Caco-2 (cell line): ENCODE results near the gene DSCAML1. TPM values are rescaled to one million over a fixed set of nuclear protein-coding genes. Genes with fewer than 3 reads are reported as not detected.

ENCODE experiments used
- BruUV-seq: library from RNA; stranded (reverse); fragments of 400-500 nt; replicated peaks from 2 replicates; lab custom pipeline; 2021; lab: Mats Ljungman, UMichigan
- CTCF ChIA-PET: fragments of 300-600 bp; sonication (Branson Sonifier 250); formaldehyde crosslinking; loops from one replicate; lab custom pipeline; 2022; ENCODE audit warnings: antibody characterized with exemption; lab: Charles Lee
- POLR2A ChIA-PET: fragments of 300-600 bp; sonication (Branson Sonifier 250); formaldehyde crosslinking; loops from one replicate; lab custom pipeline; 2022; ENCODE audit warnings: antibody characterized with exemption; lab: Charles Lee
- DNase-seq, 2 experiments: peaks; one replicate each; pipeline versions ENCODE4 v3.0.0 to v3.0.0-alpha.2; 2020 to 2022
- H3K27me3 ChIP-seq: replicated peaks from 2 replicates; pipeline ENCODE4 v1.6.0; 2011; ENCODE audit warnings: low read length; ENCODE audit not compliant: control insufficient read depth, insufficient read depth
- H3K36me3 ChIP-seq: 2 replicates; pipeline ENCODE4 v1.5.1; 2011; ENCODE audit warnings: low read length; ENCODE audit not compliant: control insufficient read depth, insufficient read depth
- H3K4me1 ChIP-seq: fragments of 250-450 bp; sonication (Bioruptor Pico); 2 replicates; pipeline ENCODE4 v1.5.1; 2020; ENCODE audit warnings: mild to moderate bottlenecking
- H3K4me3 ChIP-seq: 2 replicates; pipeline ENCODE4 v1.5.1; 2011; ENCODE audit warnings: low read depth, mild to moderate bottlenecking, control low read depth, low read length
- H3K9me3 ChIP-seq: fragments of 250-450 bp; sonication (Bioruptor Pico); 2 replicates; pipeline ENCODE4 v1.5.1; 2020; ENCODE audit warnings: mild to moderate bottlenecking, moderate library complexity
- H3K27ac Mint-ChIP-seq: one replicate; pipeline ENCODE4 v1.8.0; 2022; ENCODE audit warnings: mixed read lengths; ENCODE audit not compliant: unreplicated experiment
- H3K27me3 Mint-ChIP-seq: one replicate; pipeline ENCODE4 v1.8.0; 2022; ENCODE audit warnings: mixed read lengths; ENCODE audit not compliant: insufficient read depth, unreplicated experiment
- H3K36me3 Mint-ChIP-seq: one replicate; pipeline ENCODE4 v1.8.0; 2022; ENCODE audit warnings: mild to moderate bottlenecking, mixed read lengths; ENCODE audit not compliant: insufficient read depth, unreplicated experiment
- H3K4me1 Mint-ChIP-seq: one replicate; pipeline ENCODE4 v1.8.0; 2022; ENCODE audit warnings: low read depth, mixed read lengths; ENCODE audit not compliant: unreplicated experiment
- H3K4me3 Mint-ChIP-seq: one replicate; pipeline ENCODE4 v1.8.0; 2022; ENCODE audit warnings: mild to moderate bottlenecking, moderate library complexity, mixed read lengths; ENCODE audit not compliant: unreplicated experiment
- H3K9me3 Mint-ChIP-seq: one replicate; pipeline ENCODE4 v1.8.0; 2022; ENCODE audit warnings: mixed read lengths; ENCODE audit not compliant: unreplicated experiment
- intact Hi-C: fragments of 100-400 bp; cut with micrococcal nuclease; formaldehyde crosslinking; loops from one replicate; pipeline ENCODE4 v1.10.0; 2022; ENCODE audit not compliant: unreplicated experiment
- total RNA-seq: library from RNA; stranded (reverse); gene quantifications from 2 replicates; pipeline ENCODE4 v1.2.3, GENCODE V29; 2022
- TF ChIP-seq, protein P1 (sequence below), 2 experiments: fragments of 200-600 bp in 1 of 2; IDR thresholded peaks; 1 replicate in 1 of 2; 2 replicates in 1 of 2; pipeline versions ENCODE4 v1.5.1 to v1.8.0; 2011 to 2022; ENCODE audit warnings: antibody characterized with exemption in 1 of 2, control low read depth in 1 of 2, inconsistent platforms in 1 of 2, low read depth in 1 of 2, low read length in 1 of 2, mild to moderate bottlenecking in 1 of 2, moderate library complexity in 1 of 2; ENCODE audit not compliant: insufficient read depth in 1 of 2, severe bottlenecking in 1 of 2, unreplicated experiment in 1 of 2

DSCAML1 gene
- total RNA-seq, 1 experiment from 2014 or later: not detected

DNA sequence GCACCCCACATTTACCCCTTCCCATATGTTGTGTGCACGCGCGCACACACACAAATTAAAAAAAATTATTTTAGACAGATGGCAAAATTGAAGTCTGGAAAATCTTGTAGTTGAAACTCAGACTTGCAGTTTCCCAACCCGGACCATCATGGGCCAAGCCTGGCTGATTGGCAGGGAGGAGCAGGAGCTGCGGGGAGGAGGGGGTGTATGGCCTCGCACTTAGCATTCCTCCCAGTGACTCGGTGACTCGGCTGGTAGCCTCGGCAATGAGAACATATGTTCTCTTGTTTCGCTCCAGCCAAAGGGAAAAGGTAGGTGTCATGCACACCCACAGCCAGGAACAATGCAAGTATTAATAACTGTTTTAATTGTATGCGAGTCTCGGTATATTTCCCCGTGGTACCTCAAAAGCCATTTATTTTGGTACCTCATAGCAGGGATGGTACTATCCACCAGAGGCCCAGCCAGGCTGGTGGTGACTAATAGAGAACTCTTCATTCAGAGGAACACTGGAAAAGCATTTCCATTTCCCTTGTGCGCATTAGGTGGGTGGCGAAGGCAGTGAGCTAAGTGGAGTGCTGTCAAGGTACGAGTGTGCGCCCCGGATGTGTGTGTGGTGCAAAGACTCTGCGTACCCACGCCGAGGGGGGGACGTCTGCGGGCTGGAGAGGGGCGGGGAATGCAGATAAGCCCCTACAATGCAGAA is 92.5 kb downstream of the DSCAML1 start:
- BruUV-seq: no TSS peak
- CTCF ChIA-PET: interaction anchor here (1.4 kb wide), 1 partner anchor 11 kb away, joined by 3 read pairs; no protein-coding TSS in a partner anchor
- DNase-seq: no peak

DNA sequence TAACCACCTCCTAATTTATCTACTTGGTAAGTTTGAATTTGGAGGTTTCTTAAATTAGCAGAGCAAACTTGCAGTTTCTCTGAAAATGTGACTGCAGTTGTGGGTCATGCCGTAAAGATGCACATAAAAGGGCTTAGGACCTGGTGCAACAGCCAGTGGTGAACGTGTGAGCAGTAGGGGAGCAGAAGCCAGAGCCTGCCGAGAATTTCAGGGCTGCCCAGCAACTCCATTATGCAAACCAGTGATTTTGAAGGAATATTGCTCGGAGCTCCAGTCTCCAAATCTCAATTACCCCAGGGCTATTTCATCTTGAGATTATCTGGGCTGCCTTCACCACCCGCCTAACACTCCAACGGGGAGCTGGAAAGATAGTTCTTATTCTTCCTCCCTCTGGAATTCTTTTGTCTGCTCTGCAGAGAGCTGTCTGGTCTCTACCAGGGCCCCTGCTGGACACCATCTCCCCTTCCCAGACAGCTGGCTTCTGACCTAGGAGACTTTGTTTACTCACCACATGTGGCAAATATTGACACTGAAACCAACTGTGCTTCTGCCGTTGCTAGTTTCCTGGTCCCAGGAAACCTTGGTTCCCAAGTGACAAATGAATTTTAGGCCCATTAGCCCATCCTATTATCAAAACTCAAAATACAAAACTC is 93.9 kb downstream of the DSCAML1 start:
- Histone ChIP-seq H3K9me3 (no peaks in the 10 kb centered on the region), H3K4me1 (peaks cover 33% of the 10 kb centered on the region), H3K36me3 (no peaks in the 10 kb centered on the region), H3K27me3 (no peaks in the 10 kb centered on the region), H3K4me3 (no peak overlapping the region)
- POLR2A ChIA-PET: no interaction called here
- intact Hi-C loops: loop anchor here (1.0 to 2.0 kb wide), 3 partner anchors 10 to 18 kb away; no protein-coding TSS in a partner anchor
- no peaks in the 10 kb centered on the region for H3K9me3 Mint-ChIP-seq
- peak; percentile 77 to 78 for DNase-seq
- BruUV-seq: no TSS peak
- H3K27ac Mint-ChIP-seq: peak overlapping the region; percentile 25
- CTCF ChIA-PET: interaction anchor here (1.0 to 1.9 kb wide), 5 partner anchors 10 to 277 kb away, joined by 3 to 7 read pairs (median 4); no protein-coding TSS in a partner anchor
- H3K4me1 Mint-ChIP-seq: peaks cover 37% of the 10 kb centered on the region
- H3K36me3 Mint-ChIP-seq: no peaks in the 10 kb centered on the region
- no peaks in the 10 kb centered on the region for H3K27me3 Mint-ChIP-seq
- H3K4me3 Mint-ChIP-seq: peak overlapping the region; percentile 25
- TF ChIP-seq, protein P1, sequence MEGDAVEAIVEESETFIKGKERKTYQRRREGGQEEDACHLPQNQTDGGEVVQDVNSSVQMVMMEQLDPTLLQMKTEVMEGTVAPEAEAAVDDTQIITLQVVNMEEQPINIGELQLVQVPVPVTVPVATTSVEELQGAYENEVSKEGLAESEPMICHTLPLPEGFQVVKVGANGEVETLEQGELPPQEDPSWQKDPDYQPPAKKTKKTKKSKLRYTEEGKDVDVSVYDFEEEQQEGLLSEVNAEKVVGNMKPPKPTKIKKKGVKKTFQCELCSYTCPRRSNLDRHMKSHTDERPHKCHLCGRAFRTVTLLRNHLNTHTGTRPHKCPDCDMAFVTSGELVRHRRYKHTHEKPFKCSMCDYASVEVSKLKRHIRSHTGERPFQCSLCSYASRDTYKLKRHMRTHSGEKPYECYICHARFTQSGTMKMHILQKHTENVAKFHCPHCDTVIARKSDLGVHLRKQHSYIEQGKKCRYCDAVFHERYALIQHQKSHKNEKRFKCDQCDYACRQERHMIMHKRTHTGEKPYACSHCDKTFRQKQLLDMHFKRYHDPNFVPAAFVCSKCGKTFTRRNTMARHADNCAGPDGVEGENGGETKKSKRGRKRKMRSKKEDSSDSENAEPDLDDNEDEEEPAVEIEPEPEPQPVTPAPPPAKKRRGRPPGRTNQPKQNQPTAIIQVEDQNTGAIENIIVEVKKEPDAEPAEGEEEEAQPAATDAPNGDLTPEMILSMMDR (IDR thresholded peaks at IDR 0.05; ENCODE audit: insufficient read depth in 1 of 2, low read depth in 1 of 2, low read length in 1 of 2, severe bottlenecking in 1 of 2, unreplicated experiment in 1 of 2): peak in 1 of 2 experiments; percentile 63

More for the DNA sequence above, 92.5 kb downstream of the DSCAML1 start:
- no peaks in the 10 kb centered on the region for H3K27me3 ChIP-seq
- no peaks in the 10 kb centered on the region for H3K36me3 ChIP-seq
- peaks cover 33% of the 10 kb centered on the region for H3K4me1 ChIP-seq
- H3K9me3 ChIP-seq: no peaks in the 10 kb centered on the region
- intact Hi-C loops: no loop called here
- H3K4me1 Mint-ChIP-seq: peaks cover 37% of the 10 kb centered on the region
- H3K36me3 Mint-ChIP-seq: no peaks in the 10 kb centered on the region
- no peaks in the 10 kb centered on the region for H3K27me3 Mint-ChIP-seq
- no peak overlapping the region for H3K4me3 Mint-ChIP-seq
- TF ChIP-seq, protein P1 (IDR thresholded peaks at IDR 0.05; ENCODE audit: insufficient read depth in 1 of 2, low read depth in 1 of 2, low read length in 1 of 2, severe bottlenecking in 1 of 2, unreplicated experiment in 1 of 2): no peak
- POLR2A ChIA-PET: no interaction called here
- no peaks in the 10 kb centered on the region for H3K9me3 Mint-ChIP-seq
- no peak overlapping the region for H3K27ac Mint-ChIP-seq
- no peak overlapping the region for H3K4me3 ChIP-seq

DNA sequence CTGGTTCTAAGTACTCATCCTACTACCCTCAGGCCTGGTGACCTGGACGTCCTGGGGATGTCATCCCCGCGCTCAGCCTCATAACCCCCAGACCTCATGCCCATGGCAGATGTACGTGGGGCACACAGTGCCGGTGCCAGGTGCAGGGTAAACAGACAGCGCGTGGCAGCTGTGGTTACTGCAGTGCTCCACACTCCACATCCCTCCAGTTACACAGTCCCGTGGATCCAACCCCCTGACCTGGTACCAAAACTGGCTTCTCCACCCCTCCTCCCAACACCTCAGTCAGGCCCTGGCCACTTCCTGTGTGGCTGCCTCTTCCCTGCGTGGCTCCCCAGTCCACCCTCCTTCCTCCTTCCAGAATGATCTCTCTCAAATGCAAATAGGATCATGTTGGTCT is 95.2 kb downstream of the DSCAML1 start:
- intact Hi-C loops: loop anchor here (2.0 kb wide), 1 partner anchor 17 kb away; no protein-coding TSS in a partner anchor
- H3K36me3 ChIP-seq: no peaks in the 10 kb centered on the region
- Mint-ChIP-seq H3K27ac (peak overlapping the region; percentile 25), H3K27me3 (no peaks in the 10 kb centered on the region), H3K9me3 (no peaks in the 10 kb centered on the region), H3K4me1 (peaks cover 37% of the 10 kb centered on the region), H3K4me3 (no peak overlapping the region), H3K36me3 (no peaks in the 10 kb centered on the region)
- no peaks in the 10 kb centered on the region for H3K9me3 ChIP-seq
- TF ChIP-seq, protein P1 (IDR thresholded peaks at IDR 0.05; ENCODE audit: insufficient read depth in 1 of 2, low read depth in 1 of 2, low read length in 1 of 2, severe bottlenecking in 1 of 2, unreplicated experiment in 1 of 2): no peak
- no peak overlapping the region for H3K4me3 ChIP-seq
- no peaks in the 10 kb centered on the region for H3K27me3 ChIP-seq
- no TSS peak for BruUV-seq
- CTCF ChIA-PET: interaction anchor here (1.9 kb wide), 1 partner anchor 16 kb away, joined by 7 read pairs; no protein-coding TSS in a partner anchor
- peaks cover 31% of the 10 kb centered on the region for H3K4me1 ChIP-seq
- POLR2A ChIA-PET: no interaction called here
- DNase-seq: no peak
